ENCODE measurements around the gene TAB2. TPM values are rescaled to one million over a fixed set of nuclear protein-coding genes. Genes with fewer than 3 reads are reported as not detected.
"Not testable (repeated sequence)": the region's sequence is repeated elsewhere in the genome, so short reads cannot be mapped to it uniquely, and the experiment has no call there.

Gene TAB2
- polyA plus RNA-seq, 3 donors = 3.1 to 32.0 (median 6.0) TPM

DNA sequence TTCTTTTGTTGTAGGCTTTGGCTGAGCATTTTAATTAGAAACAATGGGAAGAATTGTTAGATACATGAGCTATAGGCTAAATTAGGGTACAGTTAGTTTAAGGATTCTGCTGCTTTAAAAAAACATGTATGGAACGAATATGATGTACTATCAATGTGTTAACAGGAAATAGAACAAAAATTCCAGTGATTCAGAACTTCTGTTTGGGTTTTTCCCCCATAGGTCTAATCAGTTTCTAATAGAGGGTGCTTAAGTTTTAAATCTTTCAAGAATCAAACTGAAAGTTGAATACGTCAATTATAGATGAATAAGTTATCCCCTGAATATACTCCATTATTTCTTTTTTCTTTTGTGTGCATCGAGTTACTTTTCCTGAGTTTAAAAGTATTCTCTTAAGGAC lies 1.9 kb downstream of the TAB2 start:
- Histone ChIP-seq H3K9ac (ENCODE audit: insufficient read depth, low read length, poor library complexity, severe bottlenecking) (peak overlapping the region; percentile 97), H3K9me3 (replicated peaks in 1 of 2; ENCODE audit: control insufficient read depth in 1 of 2, insufficient read depth in 1 of 2, low read length in 2 of 2) (no peaks in the 10 kb centered on the region), H4K20me1 (ENCODE audit: insufficient read depth, low read length) (peaks cover 53% of the 10 kb centered on the region), H3K36me3 (replicated peaks in 1 of 2; ENCODE audit: control insufficient read depth in 1 of 2, insufficient read depth in 2 of 2, low read length in 2 of 2) (no peaks in the 10 kb centered on the region), H3K4me2 (replicated peaks; ENCODE audit: extremely low read depth, low read length, poor library complexity, severe bottlenecking) (peak overlapping the region; percentile 87), H3K27me3 (ENCODE audit: control insufficient read depth in 2 of 2, insufficient read depth in 2 of 2, low read length in 2 of 2) (no peaks in the 10 kb centered on the region), H2AFZ (ENCODE audit: insufficient read depth, low read depth, low read length, poor library complexity, severe bottlenecking) (no peak overlapping the region), H3K4me1 (ENCODE audit: control insufficient read depth in 1 of 2, insufficient read depth in 2 of 2, low read length in 2 of 2) (peaks cover 19 to 40% of the 10 kb centered on the region in 2 donors), H3K27ac (ENCODE audit: low read depth in 1 of 2, low read length in 2 of 2) (peak overlapping the region in 1 of 2 donors; percentile 89), H3K4me3 (replicated peaks in 1 of 3; ENCODE audit: low read depth in 2 of 3, low read length in 3 of 3) (peak overlapping the region; percentile 69 to 87 (median 77)), H3K79me2 (ENCODE audit: insufficient read depth, low read length) (peaks cover 88% of the 10 kb centered on the region)
- DNase-seq = peak in 2 of 3 donors; percentile 54 to 82
- TF ChIP-seq, protein P1, sequence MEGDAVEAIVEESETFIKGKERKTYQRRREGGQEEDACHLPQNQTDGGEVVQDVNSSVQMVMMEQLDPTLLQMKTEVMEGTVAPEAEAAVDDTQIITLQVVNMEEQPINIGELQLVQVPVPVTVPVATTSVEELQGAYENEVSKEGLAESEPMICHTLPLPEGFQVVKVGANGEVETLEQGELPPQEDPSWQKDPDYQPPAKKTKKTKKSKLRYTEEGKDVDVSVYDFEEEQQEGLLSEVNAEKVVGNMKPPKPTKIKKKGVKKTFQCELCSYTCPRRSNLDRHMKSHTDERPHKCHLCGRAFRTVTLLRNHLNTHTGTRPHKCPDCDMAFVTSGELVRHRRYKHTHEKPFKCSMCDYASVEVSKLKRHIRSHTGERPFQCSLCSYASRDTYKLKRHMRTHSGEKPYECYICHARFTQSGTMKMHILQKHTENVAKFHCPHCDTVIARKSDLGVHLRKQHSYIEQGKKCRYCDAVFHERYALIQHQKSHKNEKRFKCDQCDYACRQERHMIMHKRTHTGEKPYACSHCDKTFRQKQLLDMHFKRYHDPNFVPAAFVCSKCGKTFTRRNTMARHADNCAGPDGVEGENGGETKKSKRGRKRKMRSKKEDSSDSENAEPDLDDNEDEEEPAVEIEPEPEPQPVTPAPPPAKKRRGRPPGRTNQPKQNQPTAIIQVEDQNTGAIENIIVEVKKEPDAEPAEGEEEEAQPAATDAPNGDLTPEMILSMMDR (IDR thresholded peaks at IDR 0.05) = no peak
- no CpG with 5 or more reads among the region's 3 CpGs for WGBS (ENCODE audit: insufficient coverage)
- Mint-ChIP-seq H3K36me3 (peaks cover 0 to 2% of the 10 kb centered on the region in 2 donors), H3K4me1 (peaks cover 47% of the 10 kb centered on the region), H3K27ac (peak overlapping the region; percentile 91 to 97 (median 94)), H3K4me3 (peak overlapping the region; percentile 93 to 96), H3K9me3 (no peaks in the 10 kb centered on the region), H3K27me3 (ENCODE audit: low read depth in 3 of 3) (no peaks in the 10 kb centered on the region)
- intact Hi-C loops (cut with micrococcal nuclease) = loop anchor here in 1 of 2 donors (5.0 kb wide), 1 partner anchor 47 kb away; no protein-coding TSS in a partner anchor

DNA sequence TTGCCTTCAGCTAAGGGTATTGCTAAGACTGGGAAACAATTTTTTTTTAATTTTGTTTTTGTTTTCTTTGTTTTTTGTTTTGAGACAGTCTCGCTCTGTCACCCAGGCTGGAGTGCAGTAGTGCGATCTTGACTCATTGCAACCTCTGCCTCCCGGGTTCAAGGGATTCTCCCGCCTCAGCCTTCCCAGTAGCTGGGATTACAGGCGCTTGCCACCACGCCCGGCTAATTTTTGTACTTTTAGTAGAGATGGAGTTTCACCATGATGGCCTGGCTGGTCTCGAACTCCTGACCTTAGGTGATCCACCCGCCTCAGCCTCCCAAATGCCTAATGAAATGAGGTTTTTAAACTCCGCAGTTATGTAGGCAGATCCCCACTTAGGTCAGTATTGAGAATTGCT lies 2.5 kb downstream of the TAB2 start:
- H3K9me3 Mint-ChIP-seq; DNase-seq; H3K36me3 ChIP-seq (replicated peaks in 1 of 2; ENCODE audit: control insufficient read depth in 1 of 2, insufficient read depth in 2 of 2, low read length in 2 of 2); H3K27me3 ChIP-seq (ENCODE audit: control insufficient read depth in 2 of 2, insufficient read depth in 2 of 2, low read length in 2 of 2); H3K9me3 ChIP-seq (replicated peaks in 1 of 2; ENCODE audit: control insufficient read depth in 1 of 2, insufficient read depth in 1 of 2, low read length in 2 of 2); H2AFZ ChIP-seq (ENCODE audit: insufficient read depth, low read depth, low read length, poor library complexity, severe bottlenecking); intact Hi-C loops (cut with micrococcal nuclease); H3K9ac ChIP-seq (ENCODE audit: insufficient read depth, low read length, poor library complexity, severe bottlenecking); H3K27me3 Mint-ChIP-seq (ENCODE audit: low read depth in 3 of 3); H3K36me3 Mint-ChIP-seq: not testable (repeated sequence)
- Mint-ChIP-seq H3K27ac (peak overlapping the region; percentile 8 to 97 (median 91)), H3K4me3 (peak overlapping the region; percentile 93 to 96), H3K4me1 (peaks cover 53% of the 10 kb centered on the region)
- H3K27ac ChIP-seq (ENCODE audit: low read depth in 1 of 2, low read length in 2 of 2) = peak overlapping the region in 1 of 2 donors; percentile 89
- peak overlapping the region in 1 of 3 experiments; percentile 87 for H3K4me3 ChIP-seq (replicated peaks in 1 of 3; ENCODE audit: low read depth in 2 of 3, low read length in 3 of 3)
- peak overlapping the region; percentile 87 for H3K4me2 ChIP-seq (replicated peaks; ENCODE audit: extremely low read depth, low read length, poor library complexity, severe bottlenecking)
- peaks cover 94% of the 10 kb centered on the region for H3K79me2 ChIP-seq (ENCODE audit: insufficient read depth, low read length)
- H4K20me1 ChIP-seq (ENCODE audit: insufficient read depth, low read length) = peaks cover 58% of the 10 kb centered on the region
- WGBS (ENCODE audit: insufficient coverage) = no CpG with 5 or more reads among the region's 10 CpGs
- H3K4me1 ChIP-seq (ENCODE audit: control insufficient read depth in 1 of 2, insufficient read depth in 2 of 2, low read length in 2 of 2) = peaks cover 19 to 43% of the 10 kb centered on the region in 2 donors
